ENCODE data around the gene NOP14. TPM values are rescaled to one million over a fixed set of nuclear protein-coding genes. Genes with fewer than 3 reads are reported as not detected.

Gene NOP14
- total RNA-seq, 2 donors from 2014 or later = 6.6 to 21.0 TPM

DNA sequence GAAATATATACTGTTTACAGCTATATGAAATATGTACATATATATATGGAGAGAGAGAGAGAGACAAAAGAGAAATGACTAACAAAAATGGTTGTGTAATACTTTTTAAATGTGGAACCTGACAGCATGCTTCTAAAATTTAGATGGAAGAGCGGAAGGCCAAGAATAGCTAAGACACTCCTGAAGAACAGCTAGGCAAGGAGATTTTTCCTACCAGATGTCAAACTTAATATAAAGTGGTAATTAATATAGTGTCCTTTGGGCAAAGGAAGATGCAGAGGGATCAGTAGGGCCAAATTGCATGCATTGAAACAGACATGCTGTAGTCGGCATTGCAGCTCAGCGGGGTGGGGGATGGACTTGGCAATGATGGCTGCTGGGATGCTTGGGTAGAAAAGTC lies 74.3 kb downstream of the NOP14 start:
- Histone ChIP-seq H3K9me3 (no peaks in the 10 kb centered on the region), H3K4me1 (ENCODE audit: control insufficient read depth in 1 of 2, low read depth in 2 of 2) (peaks cover 4% of the 10 kb centered on the region in 2 donors), H3K36me3 (peaks cover 25% of the 10 kb centered on the region), H3K27me3 (replicated peaks; ENCODE audit: insufficient read depth) (no peaks in the 10 kb centered on the region), H3K27ac (no peak overlapping the region), H3K4me3 (no peak overlapping the region)
- no peak for ATAC-seq (ENCODE audit: insufficient number of reproducible peaks, low FRiP score, low read depth)
- TF ChIP-seq, protein P1, sequence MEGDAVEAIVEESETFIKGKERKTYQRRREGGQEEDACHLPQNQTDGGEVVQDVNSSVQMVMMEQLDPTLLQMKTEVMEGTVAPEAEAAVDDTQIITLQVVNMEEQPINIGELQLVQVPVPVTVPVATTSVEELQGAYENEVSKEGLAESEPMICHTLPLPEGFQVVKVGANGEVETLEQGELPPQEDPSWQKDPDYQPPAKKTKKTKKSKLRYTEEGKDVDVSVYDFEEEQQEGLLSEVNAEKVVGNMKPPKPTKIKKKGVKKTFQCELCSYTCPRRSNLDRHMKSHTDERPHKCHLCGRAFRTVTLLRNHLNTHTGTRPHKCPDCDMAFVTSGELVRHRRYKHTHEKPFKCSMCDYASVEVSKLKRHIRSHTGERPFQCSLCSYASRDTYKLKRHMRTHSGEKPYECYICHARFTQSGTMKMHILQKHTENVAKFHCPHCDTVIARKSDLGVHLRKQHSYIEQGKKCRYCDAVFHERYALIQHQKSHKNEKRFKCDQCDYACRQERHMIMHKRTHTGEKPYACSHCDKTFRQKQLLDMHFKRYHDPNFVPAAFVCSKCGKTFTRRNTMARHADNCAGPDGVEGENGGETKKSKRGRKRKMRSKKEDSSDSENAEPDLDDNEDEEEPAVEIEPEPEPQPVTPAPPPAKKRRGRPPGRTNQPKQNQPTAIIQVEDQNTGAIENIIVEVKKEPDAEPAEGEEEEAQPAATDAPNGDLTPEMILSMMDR (IDR thresholded peaks at IDR 0.05) = no peak
- DNase-seq (ENCODE audit: low spot score) = no peak

Other genes starting within 250 kb of the NOP14 start
- 10 to 100 TPM; 67.3 to 84.8 TPM for gene TNIP2, start 207.1 kb downstream of the NOP14 start, total RNA-seq
- 10 to 100 TPM; 56.0 to 61.7 TPM for gene SH3BP2, start 170.3 kb downstream of the NOP14 start, total RNA-seq
- 100 to 1,000 TPM; 256 to 338 TPM for gene ADD1, start 119.6 kb downstream of the NOP14 start, total RNA-seq
- 1 to 10 TPM; 6.9 to 9.9 TPM for gene GRK4, start 165 bp upstream of the NOP14 start, total RNA-seq
- gene HTT-AS, start 111.1 kb upstream of the NOP14 start, total RNA-seq = not detected
- 10 to 100 TPM; 56.3 to 89.5 TPM for gene HTT, start 111.3 kb upstream of the NOP14 start, total RNA-seq

Data from thoracic aorta (tissue), 2 donors.